CD4-positive, alpha-beta T cell (primary cell): Measurements from ENCODE around the gene SCUBE2. TPM values are rescaled to one million over a fixed set of nuclear protein-coding genes. Genes with fewer than 3 reads are reported as not detected.

Experiments
- ATAC-seq: fragments of 200-7000 bp; cut with Tn5 transposase; one replicate; pipeline ENCODE4 v1.10.0; 2022; ENCODE audit warnings: mild to moderate bottlenecking; ENCODE audit not compliant: poor library complexity
- CTCF ChIA-PET: fragments of 350-600 bp; sonication (Branson Sonifier 250); formaldehyde crosslinking; loops from one replicate; lab custom pipeline; 2021; ENCODE audit warnings: antibody characterized with exemption, inconsistent platforms; lab: Charles Lee
- POLR2A ChIA-PET: fragments of 350-600 bp; sonication (Branson Sonifier 250); formaldehyde crosslinking; loops from one replicate; lab custom pipeline; 2021; ENCODE audit warnings: antibody characterized with exemption, inconsistent platforms; lab: Charles Lee
- DNase-seq, 14 experiments: peaks; one replicate each; pipeline ENCODE4 v3.0.0-alpha.2; 2013 to 2020; ENCODE audit warnings: mixed read lengths in 2 of 14
- H3K27ac ChIP-seq, 2 donors: one replicate each; pipeline versions ENCODE4 v1.5.1 to v1.7.0; 2013; ENCODE audit warnings: low read length in 2 of 2, low read depth in 1 of 2, mild to moderate bottlenecking in 1 of 2
- H3K27me3 ChIP-seq, 2 experiments: 1 replicate in 1 of 2; 2 replicates in 1 of 2; pipeline versions ENCODE4 v1.6.1 to v1.7.0; 2013; ENCODE audit warnings: low read length in 2 of 2, control low read depth in 1 of 2, mild to moderate bottlenecking in 1 of 2, moderate library complexity in 1 of 2; ENCODE audit not compliant: insufficient read depth in 2 of 2, control insufficient read depth in 1 of 2
- H3K36me3 ChIP-seq: one replicate; pipeline ENCODE4 v1.6.1; 2013; ENCODE audit warnings: low read length, control low read depth; ENCODE audit not compliant: insufficient read depth
- H3K4me1 ChIP-seq: one replicate; pipeline ENCODE4 v1.6.1; 2013; ENCODE audit warnings: low read length, control low read depth; ENCODE audit not compliant: insufficient read depth
- H3K4me3 ChIP-seq: one replicate; pipeline ENCODE4 v1.5.1; 2013; ENCODE audit warnings: mild to moderate bottlenecking, low read length, moderate library complexity
- H3K9me3 ChIP-seq, 2 experiments: 1 replicate in 1 of 2; 2 replicates in 1 of 2; pipeline versions ENCODE4 v1.6.1 to v1.7.0; 2013; ENCODE audit warnings: low read length in 2 of 2, mild to moderate bottlenecking in 2 of 2, control low read depth in 1 of 2, moderate library complexity in 1 of 2; ENCODE audit not compliant: control insufficient read depth in 1 of 2, insufficient read depth in 1 of 2
- H3K27ac Mint-ChIP-seq: one replicate; pipeline ENCODE4 v1.8.0; 2020; ENCODE audit warnings: mixed read lengths
- H3K27me3 Mint-ChIP-seq: one replicate; pipeline ENCODE4 v1.8.0; 2021; ENCODE audit warnings: mixed read lengths
- H3K36me3 Mint-ChIP-seq: one replicate; pipeline ENCODE4 v1.8.0; 2021; ENCODE audit warnings: low read depth, mixed read lengths
- H3K4me1 Mint-ChIP-seq: one replicate; pipeline ENCODE4 v1.8.0; 2021; ENCODE audit warnings: low read depth, mixed read lengths
- H3K4me3 Mint-ChIP-seq: one replicate; pipeline ENCODE4 v1.8.0; 2020; ENCODE audit warnings: mild to moderate bottlenecking, mixed read lengths
- H3K9me3 Mint-ChIP-seq: one replicate; pipeline ENCODE4 v1.8.0; 2020; ENCODE audit warnings: mixed read lengths
- CTCF ChIP-seq: fragments of 200-600 bp; IDR thresholded peaks from one replicate; pipeline ENCODE4 v1.8.0; 2022; ENCODE audit warnings: antibody characterized with exemption, mild to moderate bottlenecking
- intact Hi-C, 2 experiments: fragments of 100-400 bp; cut with DNase I in 1 of 2; cut with micrococcal nuclease in 1 of 2; formaldehyde crosslinking; loops; one replicate each; pipeline versions ENCODE4 v1.15.1 to v1.9.0; 2023 to 2025; cut with DNase I, micrococcal nuclease
- total RNA-seq, 174 experiments: library from RNA in 2 of 174; stranded (reverse) in 2 of 174; gene quantifications; one replicate each; pipeline ENCODE4 v1.2.3 and lab custom pipeline; 2021 to 2026

The SCUBE2 gene
- total RNA-seq, 2 experiments from 2014 or later = 0.17 TPM; not detected in 1

GRCh38 chr11:8998017-8998416 is 93.4 kb downstream of the SCUBE2 start:
- DNase-seq = no peak

GRCh38 chr11:8997451-8997850 is 93.9 kb downstream of the SCUBE2 start:
- ATAC-seq (no peak), DNase-seq (no peak)
- intact Hi-C loops = no loop called here
- no peak for TF ChIP-seq CTCF
- Mint-ChIP-seq H3K9me3 (no peaks in the 10 kb centered on the region), H3K36me3 (no peaks in the 10 kb centered on the region), H3K4me1 (peaks cover 4% of the 10 kb centered on the region), H3K4me3 (no peak overlapping the region), H3K27me3 (peaks cover 46% of the 10 kb centered on the region), H3K27ac (no peak overlapping the region)
- Histone ChIP-seq H3K4me3 (no peak overlapping the region), H3K27ac (no peak overlapping the region), H3K9me3 (no peaks in the 10 kb centered on the region), H3K4me1 (no peaks in the 10 kb centered on the region), H3K27me3 (peaks cover 6 to 42% of the 10 kb centered on the region in 2 experiments), H3K36me3 (no peaks in the 10 kb centered on the region)
- ChIA-PET CTCF (interaction anchor here (0.7 to 1.1 kb wide), 2 partner anchors 38 to 991 kb away, joined by 3 to 5 read pairs; no protein-coding TSS in a partner anchor), POLR2A (no interaction called here)

More at GRCh38 chr11:8998017-8998416, 93.4 kb downstream of the SCUBE2 start:
- no peak for TF ChIP-seq CTCF
- POLR2A ChIA-PET = no interaction called here
- Mint-ChIP-seq H3K4me1 (peaks cover 8% of the 10 kb centered on the region), H3K36me3 (no peaks in the 10 kb centered on the region), H3K27ac (no peak overlapping the region), H3K9me3 (no peaks in the 10 kb centered on the region), H3K27me3 (peaks cover 52% of the 10 kb centered on the region), H3K4me3 (no peak overlapping the region)
- ATAC-seq = no peak
- intact Hi-C loops = no loop called here
- Histone ChIP-seq H3K27ac (no peak overlapping the region), H3K4me1 (peaks cover 6% of the 10 kb centered on the region), H3K27me3 (peaks cover 10 to 47% of the 10 kb centered on the region in 2 experiments), H3K4me3 (no peak overlapping the region), H3K9me3 (no peaks in the 10 kb centered on the region), H3K36me3 (no peaks in the 10 kb centered on the region)
- CTCF ChIA-PET = interaction anchor here (1.1 kb wide), 1 partner anchor 38 kb away, joined by 3 read pairs; no protein-coding TSS in a partner anchor

- no peak for DNase-seq
- Mint-ChIP-seq H3K4me3 (no peak overlapping the region), H3K27ac (no peak overlapping the region), H3K27me3 (peaks cover 41% of the 10 kb centered on the region), H3K9me3 (no peaks in the 10 kb centered on the region), H3K4me1 (no peaks in the 10 kb centered on the region), H3K36me3 (no peaks in the 10 kb centered on the region)
- Histone ChIP-seq H3K9me3 (no peaks in the 10 kb centered on the region), H3K27ac (no peak overlapping the region), H3K4me3 (no peak overlapping the region), H3K4me1 (no peaks in the 10 kb centered on the region), H3K27me3 (peaks cover 0 to 2% of the 10 kb centered on the region in 2 experiments), H3K36me3 (no peaks in the 10 kb centered on the region)
- intact Hi-C loops = no loop called here
- POLR2A ChIA-PET = no interaction called here
- no peak for ATAC-seq
- no peak for TF ChIP-seq CTCF
- CTCF ChIA-PET = no interaction called here
Measured at GRCh38 chr11:8989453-8989852, 101.9 kb downstream of the SCUBE2 start.
